Measurements from ENCODE around the gene CNN2.

DNA sequence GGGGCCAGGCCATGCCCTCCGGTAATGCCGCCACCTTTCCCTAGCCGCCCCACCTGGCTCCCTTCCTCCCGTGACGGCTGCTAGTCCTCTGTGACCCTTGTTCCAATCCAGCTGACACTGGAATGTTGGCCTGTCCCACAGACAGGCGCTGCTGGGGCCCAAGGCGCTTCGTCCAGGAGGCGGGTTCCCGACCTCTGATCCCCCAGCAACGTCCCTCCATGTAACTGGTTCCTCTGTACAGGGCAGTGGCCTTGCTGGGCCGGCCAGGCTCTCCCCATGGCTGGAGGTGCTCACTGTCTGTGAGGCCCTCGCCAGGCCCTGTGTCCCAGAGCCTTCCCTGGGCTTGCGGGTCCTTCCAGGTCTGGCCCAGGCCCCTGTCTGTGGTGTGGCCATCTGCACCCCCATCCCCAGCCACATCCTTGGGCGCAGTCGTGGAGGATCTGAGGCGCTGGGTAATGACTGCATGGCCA, 33.0 kb upstream of the CNN2 start:
- no peak for TF ChIP-seq CTCF (IDR thresholded peaks at IDR 0.05; ENCODE audit: poor library complexity)
- no peak for TF ChIP-seq EZH2phosphoT487 (IDR thresholded peaks at IDR 0.05; ENCODE audit: low read depth, severe bottlenecking, unreplicated experiment)
- TF ChIP-seq EZH2 (IDR thresholded peaks at IDR 0.05; ENCODE audit: borderline replicate concordance): no peak
